Endodermal cell (in vitro differentiated cells): Measurements from ENCODE around the gene METRN. TPM values are rescaled to one million over a fixed set of nuclear protein-coding genes. Genes with fewer than 3 reads are reported as not detected.

ENCODE experiments used
- DNase-seq: peaks from one replicate; pipeline ENCODE4 v3.0.0-alpha.2; 2017
- H3K27ac ChIP-seq: 2 replicates; pipeline ENCODE4 v1.5.1; 2013; ENCODE audit warnings: mild to moderate bottlenecking, low read depth, low read length, moderate library complexity
- H3K27me3 ChIP-seq: 2 replicates; pipeline ENCODE4 v1.6.1; 2013; ENCODE audit warnings: mild to moderate bottlenecking, low read length, moderate library complexity; ENCODE audit not compliant: insufficient read depth, control insufficient read depth, poor library complexity, severe bottlenecking
- H3K36me3 ChIP-seq: 2 replicates; pipeline ENCODE4 v1.7.0; 2013; ENCODE audit warnings: mild to moderate bottlenecking, low read length, moderate library complexity; ENCODE audit not compliant: control insufficient read depth, insufficient read depth
- H3K4me1 ChIP-seq: one replicate; pipeline ENCODE4 v1.7.0; 2013; ENCODE audit warnings: low read length; ENCODE audit not compliant: control insufficient read depth, insufficient read depth
- H3K4me3 ChIP-seq: 2 replicates; pipeline ENCODE4 v1.5.1; 2013; ENCODE audit warnings: mild to moderate bottlenecking, low read length, moderate library complexity
- H3K9ac ChIP-seq: 2 replicates; pipeline ENCODE4 v1.6.1; 2013; ENCODE audit warnings: mild to moderate bottlenecking, low read length, moderate library complexity; ENCODE audit not compliant: poor library complexity, severe bottlenecking; ENCODE audit errors: extremely low read depth
- H3K9me3 ChIP-seq: 2 replicates; pipeline ENCODE4 v1.6.1; 2013; ENCODE audit warnings: mild to moderate bottlenecking, low read length, moderate library complexity; ENCODE audit not compliant: control insufficient read depth
- H3K27ac Mint-ChIP-seq: 2 replicates; pipeline ENCODE4 v1.8.0; 2020; ENCODE audit warnings: mixed read lengths
- H3K27me3 Mint-ChIP-seq: 2 replicates; pipeline ENCODE4 v1.8.0; 2021; ENCODE audit warnings: mild to moderate bottlenecking, mixed read lengths; ENCODE audit not compliant: insufficient read depth
- H3K36me3 Mint-ChIP-seq: 2 replicates; pipeline ENCODE4 v1.8.0; 2020; ENCODE audit warnings: low read depth, mixed read lengths
- H3K4me1 Mint-ChIP-seq: 2 replicates; pipeline ENCODE4 v1.8.0; 2020; ENCODE audit warnings: mixed read lengths
- H3K4me3 Mint-ChIP-seq: 2 replicates; pipeline ENCODE4 v1.8.0; 2020; ENCODE audit warnings: mild to moderate bottlenecking, moderate library complexity, mixed read lengths
- H3K9me3 Mint-ChIP-seq: 2 replicates; pipeline ENCODE4 v1.8.0; 2020; ENCODE audit warnings: mild to moderate bottlenecking, mixed read lengths
- WGBS, 2 experiments: methylation state at CpG; one replicate each; pipeline versions ENCODE4 v1.1.5 to v1.1.7; 2013; ENCODE audit warnings: missing lambda C conversion rate in 2 of 2, mixed read lengths in 1 of 2; ENCODE audit not compliant: insufficient coverage in 1 of 2, insufficient read length in 1 of 2; 5-methylcytosine and 5-hydroxymethylcytosine counted together
- total RNA-seq, 2 donors: library from RNA; stranded (reverse); fragmentation: NEBNext Ultra II Directional in 1 of 2; extraction: Animal tissue kit (Norgen Biotek cat#: 25700) in 1 of 2; gene quantifications; 2 replicates in 1 of 2; 3 replicates in 1 of 2; pipeline ENCODE4 v1.2.1, GENCODE V29; 2021
- TF ChIP-seq, protein P1 (sequence below): fragments of 200-600 bp; sonication (generic); conservative IDR thresholded peaks from 2 replicates; pipeline ENCODE4 v1.5.0; 2021; ENCODE audit warnings: antibody characterized with exemption, mild to moderate bottlenecking

METRN gene
- total RNA-seq, 2 donors from 2014 or later = 33.4 to 38.5 TPM

DNA sequence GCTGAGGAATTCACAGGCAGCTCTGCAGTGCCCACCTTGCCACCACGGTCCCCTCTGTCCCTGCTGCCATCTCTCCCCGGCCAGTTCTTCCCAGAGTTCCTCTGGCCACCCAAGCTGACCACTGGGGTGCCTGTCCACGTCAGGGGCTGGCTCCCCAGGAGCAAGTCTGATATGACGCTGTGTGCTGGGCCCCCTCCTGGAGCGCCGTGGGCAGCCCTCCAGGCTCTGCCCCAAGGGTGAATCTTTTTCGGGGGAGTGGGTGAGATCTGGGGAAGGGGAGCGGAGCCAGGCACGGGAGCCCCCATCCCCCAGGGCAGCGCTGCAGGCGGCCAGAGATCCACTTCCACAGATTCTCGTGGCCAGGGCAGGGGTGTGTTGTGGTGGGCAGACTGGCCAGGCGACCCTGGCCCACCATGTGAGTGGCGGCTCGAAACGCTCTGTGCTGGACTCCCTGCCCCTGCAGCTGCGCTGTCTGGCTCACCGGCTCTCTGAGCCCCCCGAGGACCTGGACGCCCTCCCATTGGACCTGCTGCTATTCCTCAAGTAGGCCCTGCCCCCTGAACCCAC lies 49.3 kb downstream of the METRN start:
- 85 to 94% methylated on average over 5 to 20 of the region's 20 CpGs for WGBS, 2 experiments
- H3K4me3 Mint-ChIP-seq = no peak overlapping the region
- H3K9ac ChIP-seq = no peak overlapping the region

DNA sequence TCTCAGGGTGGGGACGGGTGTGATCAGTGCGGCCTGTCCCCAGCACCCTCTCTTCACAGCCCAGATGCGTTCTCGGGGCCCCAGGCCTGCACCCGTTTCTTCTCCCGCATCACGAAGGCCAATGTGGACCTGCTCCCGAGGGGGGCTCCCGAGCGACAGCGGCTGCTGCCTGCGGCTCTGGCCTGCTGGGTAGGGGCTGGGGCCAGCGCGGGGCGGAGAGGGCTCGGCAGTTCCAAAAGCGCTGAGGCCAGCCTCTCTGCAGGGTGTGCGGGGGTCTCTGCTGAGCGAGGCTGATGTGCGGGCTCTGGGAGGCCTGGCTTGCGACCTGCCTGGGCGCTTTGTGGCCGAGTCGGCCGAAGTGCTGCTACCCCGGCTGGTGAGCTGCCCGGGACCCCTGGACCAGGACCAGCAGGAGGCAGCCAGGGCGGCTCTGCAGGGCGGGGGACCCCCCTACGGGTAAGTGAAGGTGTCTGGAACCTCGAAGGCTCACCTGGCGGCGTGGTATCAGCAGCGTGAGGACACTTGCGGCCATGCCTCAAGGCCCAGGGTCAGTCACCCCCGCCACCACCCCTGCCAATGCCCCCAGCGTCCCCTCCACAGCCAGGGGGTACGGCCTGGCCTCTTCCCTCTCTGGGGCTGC lies 50.0 kb downstream of the METRN start:
- TF ChIP-seq, protein P1, sequence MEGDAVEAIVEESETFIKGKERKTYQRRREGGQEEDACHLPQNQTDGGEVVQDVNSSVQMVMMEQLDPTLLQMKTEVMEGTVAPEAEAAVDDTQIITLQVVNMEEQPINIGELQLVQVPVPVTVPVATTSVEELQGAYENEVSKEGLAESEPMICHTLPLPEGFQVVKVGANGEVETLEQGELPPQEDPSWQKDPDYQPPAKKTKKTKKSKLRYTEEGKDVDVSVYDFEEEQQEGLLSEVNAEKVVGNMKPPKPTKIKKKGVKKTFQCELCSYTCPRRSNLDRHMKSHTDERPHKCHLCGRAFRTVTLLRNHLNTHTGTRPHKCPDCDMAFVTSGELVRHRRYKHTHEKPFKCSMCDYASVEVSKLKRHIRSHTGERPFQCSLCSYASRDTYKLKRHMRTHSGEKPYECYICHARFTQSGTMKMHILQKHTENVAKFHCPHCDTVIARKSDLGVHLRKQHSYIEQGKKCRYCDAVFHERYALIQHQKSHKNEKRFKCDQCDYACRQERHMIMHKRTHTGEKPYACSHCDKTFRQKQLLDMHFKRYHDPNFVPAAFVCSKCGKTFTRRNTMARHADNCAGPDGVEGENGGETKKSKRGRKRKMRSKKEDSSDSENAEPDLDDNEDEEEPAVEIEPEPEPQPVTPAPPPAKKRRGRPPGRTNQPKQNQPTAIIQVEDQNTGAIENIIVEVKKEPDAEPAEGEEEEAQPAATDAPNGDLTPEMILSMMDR = no peak
- 90 to 92% methylated on average over 32 to 38 of the region's 38 CpGs for WGBS, 2 experiments
- Mint-ChIP-seq H3K9me3 (no peaks in the 10 kb centered on the region), H3K27me3 (no peaks in the 10 kb centered on the region), H3K4me1 (no peaks in the 10 kb centered on the region), H3K4me3 (no peak overlapping the region), H3K27ac (no peak overlapping the region), H3K36me3 (no peaks in the 10 kb centered on the region)
- Histone ChIP-seq H3K9me3 (no peaks in the 10 kb centered on the region), H3K27me3 (no peaks in the 10 kb centered on the region), H3K4me3 (no peak overlapping the region), H3K4me1 (no peaks in the 10 kb centered on the region), H3K27ac (no peak overlapping the region), H3K9ac (no peak overlapping the region), H3K36me3 (no peaks in the 10 kb centered on the region)
- no peak for DNase-seq

More for the DNA sequence above, 49.3 kb downstream of the METRN start:
- Histone ChIP-seq H3K9me3 (no peaks in the 10 kb centered on the region), H3K4me1 (no peaks in the 10 kb centered on the region), H3K27me3 (no peaks in the 10 kb centered on the region), H3K36me3 (no peaks in the 10 kb centered on the region), H3K4me3 (no peak overlapping the region), H3K27ac (no peak overlapping the region)
- Mint-ChIP-seq H3K9me3 (no peaks in the 10 kb centered on the region), H3K27ac (no peak overlapping the region), H3K4me1 (no peaks in the 10 kb centered on the region), H3K27me3 (no peaks in the 10 kb centered on the region), H3K36me3 (no peaks in the 10 kb centered on the region)
- TF ChIP-seq, protein P1 = no peak
- DNase-seq = no peak

DNA sequence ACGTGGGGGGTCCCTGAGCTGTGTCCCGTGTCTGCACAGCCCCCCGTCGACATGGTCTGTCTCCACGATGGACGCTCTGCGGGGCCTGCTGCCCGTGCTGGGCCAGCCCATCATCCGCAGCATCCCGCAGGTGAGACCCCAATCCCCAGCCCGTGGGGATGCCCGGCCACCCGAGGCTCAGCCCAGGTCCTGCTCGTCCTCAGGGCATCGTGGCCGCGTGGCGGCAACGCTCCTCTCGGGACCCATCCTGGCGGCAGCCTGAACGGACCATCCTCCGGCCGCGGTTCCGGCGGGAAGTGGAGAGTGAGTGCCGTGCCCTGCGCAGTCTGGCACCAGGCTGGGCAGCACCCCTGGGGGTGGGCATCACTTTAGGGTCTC lies 50.6 kb downstream of the METRN start:
- Histone ChIP-seq H3K4me1 (no peaks in the 10 kb centered on the region), H3K9ac (no peak overlapping the region), H3K27me3 (no peaks in the 10 kb centered on the region), H3K9me3 (no peaks in the 10 kb centered on the region), H3K27ac (no peak overlapping the region), H3K36me3 (no peaks in the 10 kb centered on the region), H3K4me3 (no peak overlapping the region)
- Mint-ChIP-seq H3K36me3 (no peaks in the 10 kb centered on the region), H3K27ac (no peak overlapping the region), H3K9me3 (no peaks in the 10 kb centered on the region), H3K27me3 (no peaks in the 10 kb centered on the region), H3K4me3 (no peak overlapping the region), H3K4me1 (no peaks in the 10 kb centered on the region)
- TF ChIP-seq, protein P1 = no peak
- no peak for DNase-seq
- 91 to 95% methylated on average over 12 to 29 of the region's 29 CpGs for WGBS, 2 experiments
